ENCODE results near the gene ZP2. TPM values are rescaled to one million over a fixed set of nuclear protein-coding genes. Genes with fewer than 3 reads are reported as not detected.

The ZP2 gene
- total and polyA plus RNA-seq, 2 of the 4 experiments (the other 2 are of a cell fraction), result not detected

- Histone ChIP-seq H4K91ac (ENCODE audit: insufficient read depth, low read depth, low read length) (no peak overlapping the region), H2BK5ac (ENCODE audit: low read depth, low read length, poor library complexity, severe bottlenecking) (no peak overlapping the region), H3K9ac (ENCODE audit: low read depth, low read length) (no peak overlapping the region), H3K9me3 (ENCODE audit: control insufficient read depth, insufficient read depth, low read length) (no peaks in the 10 kb centered on the region), H3K4ac (ENCODE audit: low read depth, low read length) (no peak overlapping the region), H2AK5ac (ENCODE audit: low read depth, low read length) (no peak overlapping the region), H3K4me3 (ENCODE audit: insufficient read depth, low read depth, low read length) (no peak overlapping the region), H3K79me1 (ENCODE audit: low read depth in 1 of 2, low read length in 2 of 2) (no peaks in the 10 kb centered on the region), H4K5ac (ENCODE audit: low read depth, low read length) (no peak overlapping the region), H3K27me3 (ENCODE audit: control insufficient read depth, insufficient read depth, low read length) (peaks cover 13% of the 10 kb centered on the region), H3K4me2 (ENCODE audit: low read depth, low read length) (no peak overlapping the region), H2BK15ac (ENCODE audit: low read depth, low read length) (no peak overlapping the region), H3K9me1 (ENCODE audit: insufficient read depth, low read length) (no peaks in the 10 kb centered on the region), H4K8ac (ENCODE audit: low read depth in 2 of 2, low read length in 2 of 2) (no peak overlapping the region), H3K14ac (replicated peaks; ENCODE audit: low read depth, low read length) (no peak overlapping the region), H3K18ac (ENCODE audit: low read depth, low read length) (no peak overlapping the region), H3K56ac (ENCODE audit: extremely low read depth, insufficient read depth, low read length) (no peak overlapping the region), H2AK9ac (replicated peaks; ENCODE audit: low read depth, low read length, poor library complexity) (no peak overlapping the region), H3K23ac (ENCODE audit: low read depth, low read length) (no peak overlapping the region), H3K36me3 (ENCODE audit: control insufficient read depth, insufficient read depth, low read length) (no peaks in the 10 kb centered on the region), H2AFZ (replicated peaks; ENCODE audit: low read length, poor library complexity) (no peak overlapping the region), H4K20me1 (ENCODE audit: insufficient read depth, low read length) (no peaks in the 10 kb centered on the region), H2BK20ac (ENCODE audit: low read depth, low read length) (no peak overlapping the region), H2BK120ac (ENCODE audit: low read depth, low read length) (no peak overlapping the region), H3K4me1 (ENCODE audit: control insufficient read depth, insufficient read depth, low read length) (no peaks in the 10 kb centered on the region), H3K27ac (ENCODE audit: insufficient read depth, low read length) (no peak overlapping the region)
- no CpG with 5 or more reads among the region's 1 CpG for WGBS, 2 experiments (ENCODE audit: extremely low coverage in 2 of 2, insufficient read length in 1 of 2)
- ATAC-seq (ENCODE audit: low read depth) (no peak), DNase-seq (no peak)
- ChIA-PET CTCF (interaction anchor here (0.5 kb wide), 1 partner anchor 45 kb away, joined by 3 read pairs; no protein-coding TSS in a partner anchor), POLR2A (ENCODE audit: unreplicated experiment) (no interaction called here)
- dilution Hi-C loops (cut with HindIII; ENCODE audit: low sequenced_read_pairs, unreplicated experiment), result no loop called here
- intact Hi-C loops (cut with micrococcal nuclease), result no loop called here
- in situ Hi-C loops (cut with MboI; ENCODE audit: low sequenced_read_pairs), result no loop called here
- BruUV-seq (replicated peaks), result no TSS peak
- TF ChIP-seq POLR2A (IDR thresholded peaks at IDR 0.05; ENCODE audit: low read depth, low read length), result no peak
- no peak for TF ChIP-seq RAD21 (IDR thresholded peaks at IDR 0.05; ENCODE audit: low read length)
- TF ChIP-seq MXI1 (IDR thresholded peaks at IDR 0.05; ENCODE audit: borderline replicate concordance, low read depth, low read length), result no peak
- TF ChIP-seq NFE2L2 (IDR thresholded peaks at IDR 0.05; ENCODE audit: low read depth, low read length), result no peak
- no peak for TF ChIP-seq RFX5 (IDR thresholded peaks at IDR 0.05; ENCODE audit: low read depth, low read length)
- no peak for TF ChIP-seq RCOR1 (IDR thresholded peaks at IDR 0.05; ENCODE audit: insufficient replicate concordance, low read length)
- TF ChIP-seq USF2 (IDR thresholded peaks at IDR 0.05; ENCODE audit: low read depth, low read length), result no peak
- TF ChIP-seq SMC3 (IDR thresholded peaks at IDR 0.05; ENCODE audit: low read depth, low read length), result no peak
Observed at GRCh38 chr16:21233045-21233520, 21.7 kb upstream of the ZP2 start.
